GM19351 (cell line): ENCODE results near the gene WDR27.

Source experiments
- ATAC-seq: cut with Tn5 transposase; IDR thresholded peaks from one replicate; pipeline ENCODE4 v1.9.1; 2021; ENCODE audit warnings: mild to moderate bottlenecking, moderate library complexity; ENCODE audit not compliant: unreplicated experiment

WDR27 gene

GRCh38 chr6:169641461-169642085, 60.3 kb downstream of the WDR27 start:
- ATAC-seq, result no peak

GRCh38 chr6:169640983-169641382, 60.8 kb downstream of the WDR27 start:
- ATAC-seq, result no peak

GRCh38 chr6:169640351-169640852, 61.4 kb downstream of the WDR27 start:
- no peak for ATAC-seq

GRCh38 chr6:169639653-169640278, 62.1 kb downstream of the WDR27 start:
- ATAC-seq, result no peak

- no peak for ATAC-seq
Observed at GRCh38 chr6:169638915-169639314, 62.9 kb downstream of the WDR27 start.

- no peak for ATAC-seq
Observed at GRCh38 chr6:169638388-169638787, 63.4 kb downstream of the WDR27 start.

- no peak for ATAC-seq
Observed at GRCh38 chr6:169635345-169635744, 66.5 kb downstream of the WDR27 start.

- no peak for ATAC-seq
Observed at GRCh38 chr6:169632841-169633240, 69.0 kb downstream of the WDR27 start.

GRCh38 chr6:169629256-169629655, 72.6 kb downstream of the WDR27 start:
- ATAC-seq, result no peak

GRCh38 chr6:169627736-169628607, 73.9 kb downstream of the WDR27 start:
- ATAC-seq, result no peak

- ATAC-seq, result no peak
Observed at GRCh38 chr6:169626649-169627048, 75.2 kb downstream of the WDR27 start.

- no peak for ATAC-seq
Observed at GRCh38 chr6:169626169-169626568, 75.7 kb downstream of the WDR27 start.

- ATAC-seq, result no peak
Observed at GRCh38 chr6:169625376-169625775, 76.5 kb downstream of the WDR27 start.

GRCh38 chr6:169624785-169625184, 77.0 kb downstream of the WDR27 start:
- no peak for ATAC-seq

- no peak for ATAC-seq
Observed at GRCh38 chr6:169623975-169624374, 77.9 kb downstream of the WDR27 start.

GRCh38 chr6:169623343-169623742, 78.5 kb downstream of the WDR27 start:
- no peak for ATAC-seq

GRCh38 chr6:169622618-169623017, 79.2 kb downstream of the WDR27 start:
- no peak for ATAC-seq

- ATAC-seq, result no peak
Observed at GRCh38 chr6:169621311-169621710, 80.5 kb downstream of the WDR27 start.

- no peak for ATAC-seq
Observed at GRCh38 chr6:169620171-169621130, 81.4 kb downstream of the WDR27 start.

- ATAC-seq, result no peak
Observed at GRCh38 chr6:169619650-169620049, 82.2 kb downstream of the WDR27 start.
